ENCODE results near the gene ARRB2.

- TF ChIP-seq CTCF (optimal IDR thresholded peaks at IDR 0.05 in 1 of 3, IDR thresholded peaks at IDR 0.05 in 1 of 3, conservative IDR thresholded peaks at IDR 0.05 in 1 of 3; ENCODE audit: extremely low read depth in 1 of 3, insufficient read depth in 2 of 3, low read length in 3 of 3) (no peak), EZH2 (IDR thresholded peaks at IDR 0.05; ENCODE audit: low read length) (no peak)
Measured at GRCh38 chr17:4722678-4723240, 12.3 kb downstream of the ARRB2 start.
